SK-N-SH (cell line): ENCODE data around the gene MT1H. TPM values are rescaled to one million over a fixed set of nuclear protein-coding genes. Genes with fewer than 3 reads are reported as not detected.

Source experiments
- CTCF ChIA-PET: fragments of 300-600, 350-600 bp; formaldehyde crosslinking; extraction: SDS; loops from one replicate; lab custom pipeline; 2021; lab: Yijun Ruan, JAX
- POLR2A ChIA-PET: fragments of 350-600 bp; sonication (Branson Sonifier 250); formaldehyde crosslinking; extraction: SDS; loops from one replicate; lab custom pipeline; 2020; ENCODE audit warnings: antibody characterized with exemption, inconsistent platforms; lab: Yijun Ruan, JAX
- DNase-seq: peaks from one replicate; pipeline ENCODE4 v3.0.0; 2012
- H2AFZ ChIP-seq: fragments of 200-600 bp; sonication (generic); 2 replicates; pipeline ENCODE4 v1.8.1; 2016; ENCODE audit warnings: antibody characterized with exemption, mild to moderate bottlenecking, low read depth
- H3F3A ChIP-seq: fragments of 200-600 bp; sonication (generic); replicated peaks from 2 replicates; pipeline ENCODE3; 2016; ENCODE audit warnings: antibody characterized with exemption, mild to moderate bottlenecking; ENCODE audit not compliant: insufficient read depth
- H3K27ac ChIP-seq, 2 experiments: fragments of 200-500 bp in 1 of 2; fragments of 200-600 bp in 1 of 2; sonication (Bioruptor generic) in 1 of 2; sonication (generic), shearing (Covaris generic) in 1 of 2; 2 replicates each; pipeline versions ENCODE4 v1.5.1 to v1.6.1; 2014 to 2016; ENCODE audit warnings: low read depth in 2 of 2, inconsistent platforms in 1 of 2, low read length in 1 of 2, mild to moderate bottlenecking in 1 of 2, mixed read lengths in 1 of 2
- H3K27me3 ChIP-seq: fragments of 200-600 bp; sonication (generic), shearing (Covaris generic); 2 replicates; pipeline ENCODE4 v1.6.1; 2016; ENCODE audit warnings: mixed run types; ENCODE audit not compliant: insufficient read depth
- H3K36me3 ChIP-seq, 2 experiments: fragments of 200-500 bp in 1 of 2; fragments of 200-600 bp in 1 of 2; sonication (Bioruptor generic) in 1 of 2; sonication (generic) in 1 of 2; replicated peaks in 1 of 2; 2 replicates each; pipeline versions ENCODE3 to v1.5.1; 2014 to 2016; ENCODE audit warnings: low read length in 1 of 2, mild to moderate bottlenecking in 1 of 2; ENCODE audit not compliant: insufficient read depth in 2 of 2, control insufficient read depth in 1 of 2
- H3K4me1 ChIP-seq, 2 experiments: fragments of 200-500 bp in 1 of 2; fragments of 200-600 bp in 1 of 2; sonication (Bioruptor generic) in 1 of 2; sonication (generic), shearing (Covaris generic) in 1 of 2; 2 replicates each; pipeline versions ENCODE4 v1.5.1 to v1.6.1; 2014 to 2016; ENCODE audit warnings: low read depth in 1 of 2, low read length in 1 of 2, mixed run types in 1 of 2; ENCODE audit not compliant: insufficient read depth in 2 of 2, control insufficient read depth in 1 of 2
- H3K4me2 ChIP-seq: fragments of 200-600 bp; sonication (generic), shearing (Covaris generic); 2 replicates; pipeline ENCODE4 v1.6.1; 2017; ENCODE audit warnings: mixed run types
- H3K4me3 ChIP-seq, 2 experiments: fragments of 200-500 bp in 1 of 2; fragments of 200-600 bp in 1 of 2; sonication (Bioruptor generic) in 1 of 2; sonication (generic), shearing (Covaris generic) in 1 of 2; 2 replicates each; pipeline versions ENCODE4 v1.5.1 to v1.8.1; 2014 to 2016; ENCODE audit warnings: low read depth in 2 of 2, inconsistent platforms in 1 of 2, low read length in 1 of 2, mild to moderate bottlenecking in 1 of 2, mixed read lengths in 1 of 2, moderate library complexity in 1 of 2
- H3K79me2 ChIP-seq: fragments of 200-600 bp; sonication (generic); 2 replicates; pipeline ENCODE4 v1.8.1; 2017; ENCODE audit warnings: mild to moderate bottlenecking; ENCODE audit not compliant: insufficient read depth
- H3K9ac ChIP-seq: fragments of 200-600 bp; sonication (generic); 2 replicates; pipeline ENCODE4 v1.6.1; 2017; ENCODE audit warnings: mixed run types
- H3K9me2 ChIP-seq: fragments of 200-600 bp; sonication (generic); 2 replicates; pipeline ENCODE4 v1.6.1; 2017; ENCODE audit warnings: mixed run types
- H3K9me3 ChIP-seq: fragments of 200-600 bp; sonication (generic); 2 replicates; pipeline ENCODE4 v1.6.1; 2017; ENCODE audit warnings: mixed run types, mild to moderate bottlenecking, moderate library complexity
- H4K20me1 ChIP-seq: fragments of 200-600 bp; sonication (generic); 2 replicates; pipeline ENCODE4 v1.6.1; 2017; ENCODE audit warnings: mild to moderate bottlenecking, mixed run types; ENCODE audit not compliant: insufficient read depth
- EP300 ChIP-seq, 2 experiments: IDR thresholded peaks; 2 replicates each; pipeline versions ENCODE4 v1.4.0 to v1.6.1; 2012; ENCODE audit warnings: borderline replicate concordance in 1 of 2, low read depth in 1 of 2, low read length in 1 of 2
- FOSL2 ChIP-seq: IDR thresholded peaks from 2 replicates; pipeline ENCODE4 v1.4.0; 2012; ENCODE audit warnings: low read depth, mild to moderate bottlenecking, moderate library complexity, borderline replicate concordance
- GATA2 ChIP-seq: sonication (generic); formaldehyde crosslinking; IDR thresholded peaks from 2 replicates; pipeline ENCODE4 v1.5.0; 2020; ENCODE audit warnings: mild to moderate bottlenecking, missing genetic modification reagents
- NFIC ChIP-seq: IDR thresholded peaks from 2 replicates; pipeline ENCODE4 v1.4.0; 2012; ENCODE audit warnings: borderline replicate concordance
- RXRA ChIP-seq: IDR thresholded peaks from 2 replicates; pipeline ENCODE4 v1.4.0; 2012; ENCODE audit warnings: low read depth, mild to moderate bottlenecking, borderline replicate concordance
- SMC3 ChIP-seq: IDR thresholded peaks from 2 replicates; pipeline ENCODE4 v1.6.1; 2012; ENCODE audit warnings: low read depth, low read length, improper control_type of control experiment
- TCF12 ChIP-seq: IDR thresholded peaks from 2 replicates; pipeline ENCODE4 v1.4.0; 2012
- TEAD4 ChIP-seq: IDR thresholded peaks from 2 replicates; pipeline ENCODE4 v1.4.0; 2012; ENCODE audit warnings: mild to moderate bottlenecking, borderline replicate concordance; ENCODE audit not compliant: insufficient read depth
- WGBS: methylation state at CpG from one replicate; pipeline ENCODE4 v1.1.6; 2017; ENCODE audit warnings: low lambda C conversion rate; 5-methylcytosine and 5-hydroxymethylcytosine counted together
- polyA plus RNA-seq, 3 experiments: library from polyadenylated mRNA; depleted of rRNA; stranded (reverse); fragments of >200 nt; gene quantifications; 2 replicates each; pipeline ENCODE4 v1.2.3, GENCODE V29; 2012
- TF ChIP-seq, protein P1 (sequence below): IDR thresholded peaks from 2 replicates; pipeline ENCODE4 v1.4.0; 2012; ENCODE audit warnings: low read depth
- TF ChIP-seq, protein P2 (sequence below): IDR thresholded peaks from 2 replicates; pipeline ENCODE4 v1.4.0; 2012; ENCODE audit warnings: low read depth, borderline replicate concordance
- TF ChIP-seq, protein P3 (sequence below): fragments of 150-350 bp; IDR thresholded peaks from 2 replicates; pipeline ENCODE4 v1.6.1; 2017; ENCODE audit warnings: antibody characterized with exemption, low read length, low read depth, borderline replicate concordance
- TF ChIP-seq, protein P4 (sequence below): IDR thresholded peaks from 2 replicates; pipeline ENCODE4 v1.4.0; 2012; ENCODE audit warnings: low read depth, borderline replicate concordance

The MT1H gene
- polyA plus RNA-seq, 1 of the 3 experiments (the other 2 are of a cell fraction), result not detected

DNA sequence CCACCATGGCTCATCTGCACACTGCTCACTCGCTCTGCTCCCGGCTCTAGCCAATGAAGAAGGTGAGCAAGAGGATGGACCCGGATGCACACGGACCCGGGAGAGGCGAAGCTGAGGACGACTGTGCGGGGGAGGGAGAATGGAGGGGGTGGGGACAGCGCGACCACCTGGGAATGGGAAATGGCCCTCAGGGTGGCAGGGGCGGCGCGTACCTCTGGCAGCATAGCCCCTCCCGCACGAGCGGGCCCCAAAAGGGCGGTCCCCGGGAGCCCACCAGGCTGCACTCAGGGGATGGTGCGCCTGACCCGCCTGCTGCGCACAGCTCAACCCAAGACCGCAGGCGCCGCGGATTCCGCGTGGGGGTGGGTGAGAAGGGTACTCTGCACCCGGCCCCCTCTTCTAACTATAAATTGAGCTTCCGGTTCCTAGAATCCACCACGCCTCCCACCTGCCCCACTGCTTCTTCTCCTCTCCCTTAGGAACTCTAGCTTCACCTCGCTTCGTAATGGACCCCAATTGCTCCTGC is 6.1 kb downstream of the MT1H start:
- no peak for TF ChIP-seq FOSL2
- no peak for TF ChIP-seq SMC3
- TF ChIP-seq GATA2 (CRISPR knock-in tag), result no peak
- TF ChIP-seq, protein P1, sequence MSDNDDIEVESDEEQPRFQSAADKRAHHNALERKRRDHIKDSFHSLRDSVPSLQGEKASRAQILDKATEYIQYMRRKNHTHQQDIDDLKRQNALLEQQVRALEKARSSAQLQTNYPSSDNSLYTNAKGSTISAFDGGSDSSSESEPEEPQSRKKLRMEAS, result no peak
- TF ChIP-seq TEAD4, result no peak
- TF ChIP-seq, protein P2, sequence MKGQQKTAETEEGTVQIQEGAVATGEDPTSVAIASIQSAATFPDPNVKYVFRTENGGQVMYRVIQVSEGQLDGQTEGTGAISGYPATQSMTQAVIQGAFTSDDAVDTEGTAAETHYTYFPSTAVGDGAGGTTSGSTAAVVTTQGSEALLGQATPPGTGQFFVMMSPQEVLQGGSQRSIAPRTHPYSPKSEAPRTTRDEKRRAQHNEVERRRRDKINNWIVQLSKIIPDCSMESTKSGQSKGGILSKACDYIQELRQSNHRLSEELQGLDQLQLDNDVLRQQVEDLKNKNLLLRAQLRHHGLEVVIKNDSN, result no peak
- TF ChIP-seq, protein P3, sequence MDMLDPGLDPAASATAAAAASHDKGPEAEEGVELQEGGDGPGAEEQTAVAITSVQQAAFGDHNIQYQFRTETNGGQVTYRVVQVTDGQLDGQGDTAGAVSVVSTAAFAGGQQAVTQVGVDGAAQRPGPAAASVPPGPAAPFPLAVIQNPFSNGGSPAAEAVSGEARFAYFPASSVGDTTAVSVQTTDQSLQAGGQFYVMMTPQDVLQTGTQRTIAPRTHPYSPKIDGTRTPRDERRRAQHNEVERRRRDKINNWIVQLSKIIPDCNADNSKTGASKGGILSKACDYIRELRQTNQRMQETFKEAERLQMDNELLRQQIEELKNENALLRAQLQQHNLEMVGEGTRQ, result no peak
- no peak for TF ChIP-seq TCF12
- no peak for TF ChIP-seq NFIC
- no peak for TF ChIP-seq EP300 (IDR thresholded peaks at IDR 0.05; ENCODE audit: borderline replicate concordance in 1 of 2, low read depth in 1 of 2, low read length in 1 of 2)
- TF ChIP-seq, protein P4, sequence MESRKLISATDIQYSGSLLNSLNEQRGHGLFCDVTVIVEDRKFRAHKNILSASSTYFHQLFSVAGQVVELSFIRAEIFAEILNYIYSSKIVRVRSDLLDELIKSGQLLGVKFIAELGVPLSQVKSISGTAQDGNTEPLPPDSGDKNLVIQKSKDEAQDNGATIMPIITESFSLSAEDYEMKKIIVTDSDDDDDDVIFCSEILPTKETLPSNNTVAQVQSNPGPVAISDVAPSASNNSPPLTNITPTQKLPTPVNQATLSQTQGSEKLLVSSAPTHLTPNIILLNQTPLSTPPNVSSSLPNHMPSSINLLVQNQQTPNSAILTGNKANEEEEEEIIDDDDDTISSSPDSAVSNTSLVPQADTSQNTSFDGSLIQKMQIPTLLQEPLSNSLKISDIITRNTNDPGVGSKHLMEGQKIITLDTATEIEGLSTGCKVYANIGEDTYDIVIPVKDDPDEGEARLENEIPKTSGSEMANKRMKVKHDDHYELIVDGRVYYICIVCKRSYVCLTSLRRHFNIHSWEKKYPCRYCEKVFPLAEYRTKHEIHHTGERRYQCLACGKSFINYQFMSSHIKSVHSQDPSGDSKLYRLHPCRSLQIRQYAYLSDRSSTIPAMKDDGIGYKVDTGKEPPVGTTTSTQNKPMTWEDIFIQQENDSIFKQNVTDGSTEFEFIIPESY, result no peak
- H3K79me2 ChIP-seq, result no peaks in the 10 kb centered on the region
- H3K27ac ChIP-seq, result no peak overlapping the region
- no peaks in the 10 kb centered on the region for H3K9me2 ChIP-seq
- no peak for DNase-seq
- H3K9ac ChIP-seq, result no peak overlapping the region
- H3F3A ChIP-seq, result no peaks in the 10 kb centered on the region
- no peaks in the 10 kb centered on the region for H3K9me3 ChIP-seq
- ChIA-PET POLR2A (no interaction called here), CTCF (interaction anchor here (1.0 kb wide), 1 partner anchor 238 kb away, joined by 3 read pairs; no protein-coding TSS in a partner anchor)
- no peak overlapping the region for H3K4me2 ChIP-seq
- no peaks in the 10 kb centered on the region; a peak in 1 of 4 replicates for H3K4me1 ChIP-seq
- H3K4me3 ChIP-seq, result no peak overlapping the region
- no peaks in the 10 kb centered on the region for H4K20me1 ChIP-seq
- WGBS, result 86% methylated on average over 18 of the region's 32 CpGs
- no peak overlapping the region for H2AFZ ChIP-seq
- H3K36me3 ChIP-seq, result no peaks in the 10 kb centered on the region
- H3K27me3 ChIP-seq, result peaks cover 5% of the 10 kb centered on the region; the same call in 1 of the 2 replicates

DNA sequence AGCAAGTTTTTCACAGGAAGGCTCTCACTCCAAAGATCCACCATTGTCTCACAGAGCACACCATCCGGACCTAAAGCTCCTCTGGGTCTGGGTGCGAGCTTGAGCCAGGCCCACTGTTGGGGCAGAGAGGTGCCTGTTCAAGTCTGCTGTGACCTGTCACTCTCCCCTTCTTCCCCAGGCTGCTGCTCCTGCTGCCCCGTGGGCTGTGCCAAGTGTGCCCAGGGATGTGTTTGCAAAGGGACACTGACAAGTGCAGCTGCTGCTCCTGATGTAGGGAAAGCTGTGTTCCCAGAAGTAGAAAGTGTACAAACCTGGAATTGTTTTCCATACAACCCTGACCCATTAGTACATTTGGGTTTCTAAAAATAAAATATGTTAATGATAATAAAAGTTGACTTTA is 7.9 kb downstream of the MT1H start:
- WGBS, result 63% methylated on average over 2 of the region's 3 CpGs
- no peak for DNase-seq
- no peaks in the 10 kb centered on the region for H3F3A ChIP-seq
- TF ChIP-seq, protein P2, result no peak
- TF ChIP-seq RXRA, result no peak
- TF ChIP-seq, all 33 proteins: peak for 0
- Histone ChIP-seq H2AFZ (no peak overlapping the region), H3K9me2 (no peaks in the 10 kb centered on the region), H3K27me3 (no peaks in the 10 kb centered on the region), H3K27ac (no peak overlapping the region), H3K9me3 (no peaks in the 10 kb centered on the region), H3K4me1 (peaks cover 0 to 7% of the 10 kb centered on the region in 2 experiments; a peak in 1 of 4 replicates), H3K36me3 (no peaks in the 10 kb centered on the region), H3K4me3 (no peak overlapping the region), H3K9ac (no peak overlapping the region), H3K4me2 (no peak overlapping the region), H3K79me2 (no peaks in the 10 kb centered on the region), H4K20me1 (no peaks in the 10 kb centered on the region)
- ChIA-PET POLR2A (no interaction called here), CTCF (no interaction called here)
